D721Med (cell line): ENCODE data around the gene HPSE.

Source experiments
- DNase-seq: peaks from one replicate; pipeline ENCODE4 v3.0.0; 2011; ENCODE audit warnings: low spot score; ENCODE audit not compliant: insufficient read length
- FAIRE-seq: peaks from 2 replicates; lab custom pipeline; 2011; peaks lifted over from hg19 to GRCh38; lab: Jason Lieb, UNC
- CTCF ChIP-seq: IDR thresholded peaks from 2 replicates; pipeline ENCODE4 v1.5.1; 2012; ENCODE audit warnings: mild to moderate bottlenecking, control low read depth; ENCODE audit not compliant: insufficient read depth; ENCODE audit errors: missing control alignments

The HPSE gene

GRCh38 chr4:83320548-83320947 lies 14.1 kb downstream of the HPSE start:
- no peak for DNase-seq
- no peak for TF ChIP-seq CTCF
- no peak for FAIRE-seq

GRCh38 chr4:83318666-83319065 lies 16.0 kb downstream of the HPSE start:
- no peak for TF ChIP-seq CTCF
- DNase-seq (no peak), FAIRE-seq (no peak)

GRCh38 chr4:83317671-83318070 lies 17.0 kb downstream of the HPSE start:
- FAIRE-seq = no peak
- no peak for TF ChIP-seq CTCF
- no peak for DNase-seq

- no peak for FAIRE-seq
- no peak for DNase-seq
- TF ChIP-seq CTCF = no peak
Observed at GRCh38 chr4:83316459-83317165, 18.0 kb downstream of the HPSE start.

GRCh38 chr4:83315341-83315870 lies 19.2 kb downstream of the HPSE start:
- DNase-seq (no peak), FAIRE-seq (no peak)
- TF ChIP-seq CTCF = no peak

GRCh38 chr4:83308672-83309071 lies 26.0 kb downstream of the HPSE start:
- FAIRE-seq = no peak
- no peak for TF ChIP-seq CTCF

GRCh38 chr4:83307920-83308319 lies 26.7 kb downstream of the HPSE start:
- FAIRE-seq (no peak), DNase-seq (no peak)
- no peak for TF ChIP-seq CTCF

More at GRCh38 chr4:83308672-83309071, 26.0 kb downstream of the HPSE start:
- no peak for DNase-seq
